ENCODE measurements around the gene ANKRD42.
"Not testable (repeated sequence)": the region's sequence is repeated elsewhere in the genome, so short reads cannot be mapped to it uniquely, and the experiment has no call there.

Gene ANKRD42

GRCh38 chr11:83252941-83253340 is 59.4 kb downstream of the ANKRD42 start:
- Histone ChIP-seq H3K9ac (ENCODE audit: low read depth, low read length) (no peak overlapping the region), H3K9me3 (ENCODE audit: insufficient read depth, low read depth, low read length) (no peaks in the 10 kb centered on the region), H3K4me3 (ENCODE audit: low read length) (no peak overlapping the region), H3K4me1 (ENCODE audit: insufficient read depth, low read length) (no peaks in the 10 kb centered on the region), H3K27me3 (ENCODE audit: insufficient read depth, low read length) (no peaks in the 10 kb centered on the region), H3K27ac (ENCODE audit: low read length) (no peak overlapping the region), H3K36me3 (ENCODE audit: insufficient read depth, low read depth, low read length) (peaks cover 6% of the 10 kb centered on the region; the same call in 1 of the 2 replicates)

- Histone ChIP-seq H3K27ac (ENCODE audit: low read length) (no peak overlapping the region), H3K9ac (ENCODE audit: low read depth, low read length) (no peak overlapping the region), H3K27me3 (ENCODE audit: insufficient read depth, low read length) (no peaks in the 10 kb centered on the region), H3K9me3 (ENCODE audit: insufficient read depth, low read depth, low read length) (no peaks in the 10 kb centered on the region), H3K36me3 (ENCODE audit: insufficient read depth, low read depth, low read length) (peaks cover 7% of the 10 kb centered on the region; the same call in 1 of the 2 replicates), H3K4me3 (ENCODE audit: low read length) (no peak overlapping the region), H3K4me1 (ENCODE audit: insufficient read depth, low read length) (no peaks in the 10 kb centered on the region)
Observed at GRCh38 chr11:83255366-83255765, 61.9 kb downstream of the ANKRD42 start.

- H3K4me3 ChIP-seq (ENCODE audit: low read length), result no peak overlapping the region
- H3K9me3 ChIP-seq (ENCODE audit: insufficient read depth, low read depth, low read length), result no peaks in the 10 kb centered on the region
- no peak overlapping the region for H3K9ac ChIP-seq (ENCODE audit: low read depth, low read length)
- H3K27ac ChIP-seq (ENCODE audit: low read length), result no peak overlapping the region
- no peaks in the 10 kb centered on the region for H3K4me1 ChIP-seq (ENCODE audit: insufficient read depth, low read length)
- peaks cover 15% of the 10 kb centered on the region for H3K36me3 ChIP-seq (ENCODE audit: insufficient read depth, low read depth, low read length)
- H3K27me3 ChIP-seq (ENCODE audit: insufficient read depth, low read length), result no peaks in the 10 kb centered on the region
Observed at GRCh38 chr11:83256602-83257340, 63.3 kb downstream of the ANKRD42 start.

- no peaks in the 10 kb centered on the region for H3K9me3 ChIP-seq (ENCODE audit: insufficient read depth, low read depth, low read length)
- H3K9ac ChIP-seq (ENCODE audit: low read depth, low read length), result no peak overlapping the region
- no peak overlapping the region for H3K4me3 ChIP-seq (ENCODE audit: low read length)
- no peak overlapping the region for H3K27ac ChIP-seq (ENCODE audit: low read length)
- peaks cover 22% of the 10 kb centered on the region for H3K36me3 ChIP-seq (ENCODE audit: insufficient read depth, low read depth, low read length)
- no peaks in the 10 kb centered on the region for H3K4me1 ChIP-seq (ENCODE audit: insufficient read depth, low read length)
- no peaks in the 10 kb centered on the region for H3K27me3 ChIP-seq (ENCODE audit: insufficient read depth, low read length)
Observed at GRCh38 chr11:83257761-83258168, 64.3 kb downstream of the ANKRD42 start.

- Histone ChIP-seq H3K4me3 (ENCODE audit: low read length) (no peak overlapping the region), H3K27me3 (ENCODE audit: insufficient read depth, low read length) (no peaks in the 10 kb centered on the region), H3K9me3 (ENCODE audit: insufficient read depth, low read depth, low read length) (no peaks in the 10 kb centered on the region), H3K9ac (ENCODE audit: low read depth, low read length) (no peak overlapping the region), H3K4me1 (ENCODE audit: insufficient read depth, low read length) (no peaks in the 10 kb centered on the region), H3K27ac (ENCODE audit: low read length) (no peak overlapping the region), H3K36me3 (ENCODE audit: insufficient read depth, low read depth, low read length) (peaks cover 35% of the 10 kb centered on the region)
Observed at GRCh38 chr11:83259559-83259958, 66.0 kb downstream of the ANKRD42 start.

GRCh38 chr11:83265331-83265730 is 71.8 kb downstream of the ANKRD42 start:
- no peak overlapping the region for H3K27ac ChIP-seq (ENCODE audit: low read length)
- H3K9me3 ChIP-seq (ENCODE audit: insufficient read depth, low read depth, low read length), result no peaks in the 10 kb centered on the region
- H3K36me3 ChIP-seq (ENCODE audit: insufficient read depth, low read depth, low read length), result peaks cover 43% of the 10 kb centered on the region
- H3K4me1 ChIP-seq (ENCODE audit: insufficient read depth, low read length), result no peaks in the 10 kb centered on the region
- H3K9ac ChIP-seq (ENCODE audit: low read depth, low read length), result no peak overlapping the region
- H3K4me3 ChIP-seq (ENCODE audit: low read length), result no peak overlapping the region
- H3K27me3 ChIP-seq (ENCODE audit: insufficient read depth, low read length), result no peaks in the 10 kb centered on the region

- H3K36me3 ChIP-seq (ENCODE audit: insufficient read depth, low read depth, low read length), result peaks cover 38% of the 10 kb centered on the region
Observed at GRCh38 chr11:83269080-83269479, 75.6 kb downstream of the ANKRD42 start.

GRCh38 chr11:83271734-83272133 is 78.2 kb downstream of the ANKRD42 start:
- H3K27me3 ChIP-seq (ENCODE audit: insufficient read depth, low read length); H3K27ac ChIP-seq (ENCODE audit: low read length); H3K4me1 ChIP-seq (ENCODE audit: insufficient read depth, low read length); H3K9me3 ChIP-seq (ENCODE audit: insufficient read depth, low read depth, low read length); H3K9ac ChIP-seq (ENCODE audit: low read depth, low read length); H3K4me3 ChIP-seq (ENCODE audit: low read length): not testable (repeated sequence)
- peaks cover 47% of the 10 kb centered on the region for H3K36me3 ChIP-seq (ENCODE audit: insufficient read depth, low read depth, low read length)

More at GRCh38 chr11:83269080-83269479, 75.6 kb downstream of the ANKRD42 start:
- H3K9me3 ChIP-seq (ENCODE audit: insufficient read depth, low read depth, low read length); H3K4me1 ChIP-seq (ENCODE audit: insufficient read depth, low read length); H3K27me3 ChIP-seq (ENCODE audit: insufficient read depth, low read length); H3K4me3 ChIP-seq (ENCODE audit: low read length); H3K9ac ChIP-seq (ENCODE audit: low read depth, low read length); H3K27ac ChIP-seq (ENCODE audit: low read length): not testable (repeated sequence)

- H3K36me3 ChIP-seq (ENCODE audit: insufficient read depth, low read depth, low read length), result peaks cover 56% of the 10 kb centered on the region
- H3K27me3 ChIP-seq (ENCODE audit: insufficient read depth, low read length), result no peaks in the 10 kb centered on the region
- H3K4me3 ChIP-seq (ENCODE audit: low read length), result no peak overlapping the region
- no peak overlapping the region for H3K9ac ChIP-seq (ENCODE audit: low read depth, low read length)
- H3K4me1 ChIP-seq (ENCODE audit: insufficient read depth, low read length), result no peaks in the 10 kb centered on the region
- no peaks in the 10 kb centered on the region for H3K9me3 ChIP-seq (ENCODE audit: insufficient read depth, low read depth, low read length)
- H3K27ac ChIP-seq (ENCODE audit: low read length), result no peak overlapping the region
Observed at GRCh38 chr11:83272627-83273026, 79.1 kb downstream of the ANKRD42 start.

GRCh38 chr11:83275888-83276641 is 82.6 kb downstream of the ANKRD42 start:
- H3K9me3 ChIP-seq (ENCODE audit: insufficient read depth, low read depth, low read length), result no peaks in the 10 kb centered on the region
- H3K4me1 ChIP-seq (ENCODE audit: insufficient read depth, low read length), result no peaks in the 10 kb centered on the region
- H3K4me3 ChIP-seq (ENCODE audit: low read length), result no peak overlapping the region
- no peak overlapping the region for H3K27ac ChIP-seq (ENCODE audit: low read length)
- no peaks in the 10 kb centered on the region for H3K27me3 ChIP-seq (ENCODE audit: insufficient read depth, low read length)
- no peak overlapping the region for H3K9ac ChIP-seq (ENCODE audit: low read depth, low read length)
- H3K36me3 ChIP-seq (ENCODE audit: insufficient read depth, low read depth, low read length), result peaks cover 88% of the 10 kb centered on the region

GRCh38 chr11:83278351-83278750 is 84.8 kb downstream of the ANKRD42 start:
- Histone ChIP-seq H3K36me3 (ENCODE audit: insufficient read depth, low read depth, low read length) (peaks cover 71% of the 10 kb centered on the region), H3K4me3 (ENCODE audit: low read length) (no peak overlapping the region), H3K4me1 (ENCODE audit: insufficient read depth, low read length) (peaks cover 3% of the 10 kb centered on the region; the same call in 1 of the 2 replicates), H3K9me3 (ENCODE audit: insufficient read depth, low read depth, low read length) (no peaks in the 10 kb centered on the region), H3K27ac (ENCODE audit: low read length) (no peak overlapping the region), H3K27me3 (ENCODE audit: insufficient read depth, low read length) (no peaks in the 10 kb centered on the region), H3K9ac (ENCODE audit: low read depth, low read length) (no peak overlapping the region)

- Histone ChIP-seq H3K27me3 (ENCODE audit: insufficient read depth, low read length) (no peaks in the 10 kb centered on the region), H3K36me3 (ENCODE audit: insufficient read depth, low read depth, low read length) (peaks cover 53% of the 10 kb centered on the region), H3K9ac (ENCODE audit: low read depth, low read length) (no peak overlapping the region), H3K9me3 (ENCODE audit: insufficient read depth, low read depth, low read length) (no peaks in the 10 kb centered on the region), H3K4me3 (ENCODE audit: low read length) (no peak overlapping the region), H3K27ac (ENCODE audit: low read length) (no peak overlapping the region), H3K4me1 (ENCODE audit: insufficient read depth, low read length) (peaks cover 9% of the 10 kb centered on the region)
Observed at GRCh38 chr11:83280256-83280655, 86.7 kb downstream of the ANKRD42 start.

All from iPS-20b (cell line).